Common myeloid progenitor, CD34-positive (primary cell): Measurements from ENCODE around the gene TSSK3.

ENCODE experiments used
- CTCF ChIA-PET: fragments of 350-600 bp; sonication (Branson Sonifier 250); formaldehyde crosslinking; loops from one replicate; lab custom pipeline; 2021; ENCODE audit warnings: antibody characterized with exemption; lab: Charles Lee
- POLR2A ChIA-PET: fragments of 350-600 bp; sonication (Branson Sonifier 250); formaldehyde crosslinking; loops from one replicate; lab custom pipeline; 2021; ENCODE audit warnings: antibody characterized with exemption; lab: Charles Lee
- DNase-seq, 3 donors: peaks; one replicate each; pipeline versions ENCODE4 v3.0.0 to v3.0.0-alpha.2; 2013
- H3K27ac ChIP-seq, 2 experiments: 1 replicate in 1 of 2; 2 replicates in 1 of 2; pipeline ENCODE4 v1.7.0; 2013; ENCODE audit warnings: inconsistent platforms in 2 of 2, low read length in 2 of 2, mild to moderate bottlenecking in 2 of 2, low read depth in 1 of 2, moderate library complexity in 1 of 2; ENCODE audit not compliant: severe bottlenecking in 2 of 2, insufficient read depth in 1 of 2, poor library complexity in 1 of 2
- H3K27me3 ChIP-seq, 5 experiments: replicated peaks in 2 of 5; 1 replicate in 3 of 5; 2 replicates in 2 of 5; pipeline versions ENCODE4 v1.6.1 to v1.7.0; 2013; ENCODE audit warnings: low read length in 4 of 5, mild to moderate bottlenecking in 2 of 5, moderate library complexity in 2 of 5, inconsistent platforms in 1 of 5; ENCODE audit not compliant: insufficient read depth in 5 of 5, control insufficient read depth in 4 of 5
- H3K36me3 ChIP-seq, 4 experiments: 1 replicate in 2 of 4; 2 replicates in 2 of 4; pipeline versions ENCODE4 v1.6.1 to v1.7.0; 2013; ENCODE audit warnings: low read length in 3 of 4, control low read depth in 1 of 4, mild to moderate bottlenecking in 1 of 4; ENCODE audit not compliant: control insufficient read depth in 4 of 4, insufficient read depth in 4 of 4
- H3K4me1 ChIP-seq, 4 experiments: 1 replicate in 3 of 4; 2 replicates in 1 of 4; pipeline versions ENCODE4 v1.6.1 to v1.7.1; 2013; ENCODE audit warnings: low read length in 3 of 4, mild to moderate bottlenecking in 3 of 4, control low read depth in 1 of 4, inconsistent platforms in 1 of 4, moderate library complexity in 1 of 4; ENCODE audit not compliant: control insufficient read depth in 4 of 4, insufficient read depth in 4 of 4; ENCODE audit errors: control extremely low read depth in 1 of 4
- H3K4me3 ChIP-seq, 7 experiments: 1 replicate in 4 of 7; 2 replicates in 3 of 7; pipeline versions ENCODE4 v1.5.1 to v1.7.0; 2013; ENCODE audit warnings: mild to moderate bottlenecking in 7 of 7, low read length in 6 of 7, moderate library complexity in 6 of 7, inconsistent platforms in 2 of 7, low read depth in 2 of 7, control low read depth in 1 of 7; ENCODE audit not compliant: insufficient read depth in 4 of 7, control insufficient read depth in 1 of 7; ENCODE audit errors: extremely low read depth in 1 of 7
- H3K9me3 ChIP-seq, 5 experiments: 1 replicate in 4 of 5; 2 replicates in 1 of 5; pipeline versions ENCODE4 v1.6.1 to v1.7.1; 2013; ENCODE audit warnings: low read length in 4 of 5, mild to moderate bottlenecking in 2 of 5, inconsistent platforms in 1 of 5, low read depth in 1 of 5, moderate library complexity in 1 of 5; ENCODE audit not compliant: control insufficient read depth in 4 of 5, insufficient read depth in 2 of 5; ENCODE audit errors: control extremely low read depth in 1 of 5
- WGBS: methylation state at CpG from one replicate; pipeline ENCODE4 v1.1.5; 2013; ENCODE audit not compliant: insufficient coverage; 5-methylcytosine and 5-hydroxymethylcytosine counted together

The TSSK3 gene

DNA sequence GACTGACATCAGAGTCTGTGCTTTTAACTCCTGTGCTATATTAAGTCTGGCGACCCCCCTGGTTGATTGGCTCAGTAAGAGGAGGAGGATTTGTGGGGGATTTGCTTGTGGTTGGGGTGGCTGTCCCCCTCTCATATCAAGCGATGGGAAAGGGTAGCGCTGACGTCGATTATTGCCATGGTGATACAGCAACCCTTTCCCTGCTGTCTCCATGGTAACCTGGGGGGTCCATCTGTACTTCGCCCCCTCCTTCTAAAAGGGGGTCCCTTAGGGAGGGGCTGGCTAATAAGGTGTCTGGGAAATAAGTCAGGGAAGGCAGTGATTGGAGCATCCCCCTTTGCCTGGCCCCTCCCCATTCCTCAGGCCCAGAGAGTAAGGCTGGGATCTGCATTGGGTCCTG is 4.7 kb upstream of the TSSK3 start:
- ChIA-PET POLR2A (no interaction called here), CTCF (interaction anchor here (1.0 to 2.1 kb wide), 2 partner anchors 9 to 20 kb away, joined by 3 to 9 read pairs; no protein-coding TSS in a partner anchor)
- peaks cover 0 to 13% (median 2%) of the 10 kb centered on the region in 5 experiments for H3K27me3 ChIP-seq

DNA sequence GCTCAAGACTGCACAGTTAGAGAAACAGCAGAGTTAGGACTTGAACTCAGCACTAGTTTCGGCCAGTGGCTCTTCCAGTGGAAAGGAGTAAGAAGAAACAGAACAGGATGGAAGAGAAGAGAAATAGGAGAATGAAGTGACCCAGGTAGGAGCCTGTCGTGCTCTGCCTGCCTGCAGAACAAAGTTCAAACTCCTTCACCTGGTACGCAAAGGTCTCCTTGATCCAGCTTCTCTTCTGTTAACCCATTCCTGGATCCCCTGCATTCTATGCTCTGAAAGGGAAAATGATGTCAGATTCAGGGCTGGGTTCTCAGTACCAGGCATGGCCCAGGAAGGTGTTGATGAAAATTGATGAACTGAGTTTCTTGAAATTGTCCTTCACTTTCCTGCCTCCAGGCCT is 3.9 kb upstream of the TSSK3 start:
- peaks cover 3 to 20% (median 17%) of the 10 kb centered on the region in 4 experiments for H3K4me1 ChIP-seq
- H3K27me3 ChIP-seq, result peaks cover 0 to 14% (median 2%) of the 10 kb centered on the region in 5 experiments
- ChIA-PET CTCF (interaction anchor here (1.0 to 2.1 kb wide), 2 partner anchors 8 to 21 kb away, joined by 3 to 9 read pairs; no protein-coding TSS in a partner anchor), POLR2A (no interaction called here)
- no peak overlapping the region for H3K27ac ChIP-seq
- H3K4me3 ChIP-seq, result no peak overlapping the region
- DNase-seq, result no peak
- no peaks in the 10 kb centered on the region for H3K9me3 ChIP-seq
- WGBS, result 100% methylated on average over 3 of the region's 3 CpGs
- peaks cover 0 to 4% (median 2%) of the 10 kb centered on the region in 4 experiments for H3K36me3 ChIP-seq

More for the DNA sequence above, 4.7 kb upstream of the TSSK3 start:
- H3K4me3 ChIP-seq, result no peak overlapping the region
- H3K27ac ChIP-seq, result no peak overlapping the region
- H3K36me3 ChIP-seq, result no peaks in the 10 kb centered on the region
- WGBS, result 88% methylated on average over 5 of the region's 6 CpGs
- peaks cover 3 to 26% (median 21%) of the 10 kb centered on the region in 4 experiments for H3K4me1 ChIP-seq
- no peak for DNase-seq
- H3K9me3 ChIP-seq, result no peaks in the 10 kb centered on the region

DNA sequence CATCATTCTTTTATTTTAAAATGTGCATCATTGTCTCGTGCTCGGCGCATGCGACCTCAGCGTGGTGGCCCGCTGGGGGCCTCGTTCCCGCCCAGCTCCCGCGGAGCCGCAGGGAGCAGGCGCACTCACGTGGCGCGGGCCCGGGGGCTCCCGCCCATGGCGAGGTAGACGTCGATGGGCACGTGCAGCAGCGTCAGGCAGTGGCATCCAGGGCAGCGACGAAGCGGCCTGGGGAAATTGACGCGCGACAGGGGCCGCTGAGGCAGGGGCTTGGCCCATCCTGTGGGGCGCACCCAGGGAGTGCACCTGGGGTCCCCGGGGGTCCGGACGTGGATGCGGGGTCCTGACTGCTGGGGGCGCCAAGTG is 1.0 kb upstream of the TSSK3 start:
- POLR2A ChIA-PET, result interaction anchor here (2.9 kb wide), 1 partner anchor 26 kb away, joined by 13 read pairs; the partner anchor contains the start of gene MARCKSL1
- Histone ChIP-seq H3K4me1 (peaks cover 3 to 18% (median 15%) of the 10 kb centered on the region in 4 experiments), H3K27ac (no peak overlapping the region), H3K27me3 (peaks cover 0 to 14% (median 2%) of the 10 kb centered on the region in 5 experiments), H3K9me3 (no peaks in the 10 kb centered on the region), H3K4me3 (no peak overlapping the region), H3K36me3 (peaks cover 2 to 22% (median 22%) of the 10 kb centered on the region in 4 experiments)
- 55% methylated on average over 12 of the region's 35 CpGs for WGBS
- CTCF ChIA-PET, result interaction anchor here (1.6 kb wide), 1 partner anchor 145 kb away, joined by 3 read pairs; no protein-coding TSS in a partner anchor
- DNase-seq, result peak in 1 of 3 donors; percentile 25

DNA sequence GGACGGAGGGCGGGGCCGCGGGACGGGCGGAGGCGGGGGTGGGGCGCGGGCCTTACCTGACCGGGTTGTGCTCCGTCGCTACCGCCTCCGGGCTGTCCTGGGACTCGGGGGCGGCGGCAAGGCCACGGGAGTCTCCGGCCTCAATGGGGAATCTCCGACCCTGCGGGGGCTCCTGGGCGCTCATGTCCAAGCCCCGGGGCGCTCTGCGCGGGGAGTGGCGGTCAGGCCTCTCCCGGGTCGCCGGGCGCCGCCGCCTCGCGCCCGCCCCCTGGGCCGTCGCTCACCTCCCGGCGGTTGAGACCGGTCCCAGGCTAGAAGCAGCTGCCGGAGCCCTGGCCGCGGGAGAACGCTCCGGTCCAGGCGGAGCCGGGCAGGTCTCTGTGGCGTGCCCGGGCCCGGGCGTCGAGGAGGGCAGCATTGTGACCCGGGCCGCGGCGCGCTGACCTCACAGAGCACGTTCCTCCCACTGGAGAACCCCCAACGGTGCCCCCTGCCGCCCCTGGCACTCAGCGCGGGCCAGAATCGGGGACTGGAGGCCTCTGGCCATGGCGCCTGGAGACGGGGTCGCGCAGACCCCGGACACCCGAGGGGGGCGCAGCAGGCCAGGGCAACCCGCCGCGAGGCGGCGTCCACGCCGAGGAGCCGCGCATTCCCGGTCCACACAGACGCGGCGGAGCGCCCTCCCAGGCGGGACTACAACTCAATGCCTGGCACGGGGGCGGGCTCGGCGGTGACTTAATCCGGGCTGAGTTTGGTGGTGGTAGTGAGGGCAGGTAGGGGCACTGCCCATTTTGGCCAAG is 465 bp upstream of the TSSK3 start:
- peaks cover 3 to 18% (median 15%) of the 10 kb centered on the region in 4 experiments for H3K4me1 ChIP-seq
- H3K4me3 ChIP-seq, result peak overlapping the region in 5 of 7 experiments; percentile 15 to 64 (median 54)
- CTCF ChIA-PET, result interaction anchor here (1.1 to 2.9 kb wide), 5 partner anchors 10 to 146 kb away, joined by 3 to 14 read pairs (median 3); partner anchors contain the start of gene MARCKSL1
- WGBS, result 4% methylated on average over 71 of the region's 91 CpGs
- POLR2A ChIA-PET, result interaction anchor here (1.9 to 2.9 kb wide), 2 partner anchors 11 to 27 kb away, joined by 7 to 13 read pairs; partner anchors contain the start of gene MARCKSL1
- H3K27ac ChIP-seq, result no peak overlapping the region
- peaks cover 2 to 28% (median 26%) of the 10 kb centered on the region in 4 experiments for H3K36me3 ChIP-seq
- peak; percentile 34 to 39 (median 34) for DNase-seq
- peaks cover 0 to 14% (median 2%) of the 10 kb centered on the region in 5 experiments for H3K27me3 ChIP-seq
- no peaks in the 10 kb centered on the region for H3K9me3 ChIP-seq

DNA sequence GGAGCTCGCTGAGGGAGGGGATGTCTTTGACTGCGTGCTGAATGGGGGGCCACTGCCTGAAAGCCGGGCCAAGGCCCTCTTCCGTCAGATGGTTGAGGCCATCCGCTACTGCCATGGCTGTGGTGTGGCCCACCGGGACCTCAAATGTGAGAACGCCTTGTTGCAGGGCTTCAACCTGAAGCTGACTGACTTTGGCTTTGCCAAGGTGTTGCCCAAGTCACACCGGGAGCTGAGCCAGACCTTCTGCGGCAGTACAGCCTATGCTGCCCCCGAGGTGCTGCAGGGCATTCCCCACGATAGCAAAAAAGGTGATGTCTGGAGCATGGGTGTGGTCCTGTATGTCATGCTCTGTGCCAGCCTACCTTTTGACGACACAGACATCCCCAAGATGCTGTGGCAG is 1.4 kb downstream of the TSSK3 start:
- Histone ChIP-seq H3K27me3 (peaks cover 0 to 14% (median 2%) of the 10 kb centered on the region in 5 experiments), H3K9me3 (no peaks in the 10 kb centered on the region), H3K36me3 (peaks cover 2 to 46% (median 42%) of the 10 kb centered on the region in 4 experiments), H3K4me1 (peaks cover 3 to 18% (median 15%) of the 10 kb centered on the region in 4 experiments), H3K4me3 (no peak overlapping the region), H3K27ac (no peak overlapping the region)
- ChIA-PET CTCF (interaction anchor here (0.8 to 2.9 kb wide), 6 partner anchors 9 to 148 kb away, joined by 3 to 14 read pairs (median 4); no protein-coding TSS in a partner anchor), POLR2A (interaction anchor here (1.9 kb wide), 1 partner anchor 9 kb away, joined by 7 read pairs; no protein-coding TSS in a partner anchor)
- WGBS, result 97% methylated on average over 11 of the region's 12 CpGs
- no peak for DNase-seq

DNA sequence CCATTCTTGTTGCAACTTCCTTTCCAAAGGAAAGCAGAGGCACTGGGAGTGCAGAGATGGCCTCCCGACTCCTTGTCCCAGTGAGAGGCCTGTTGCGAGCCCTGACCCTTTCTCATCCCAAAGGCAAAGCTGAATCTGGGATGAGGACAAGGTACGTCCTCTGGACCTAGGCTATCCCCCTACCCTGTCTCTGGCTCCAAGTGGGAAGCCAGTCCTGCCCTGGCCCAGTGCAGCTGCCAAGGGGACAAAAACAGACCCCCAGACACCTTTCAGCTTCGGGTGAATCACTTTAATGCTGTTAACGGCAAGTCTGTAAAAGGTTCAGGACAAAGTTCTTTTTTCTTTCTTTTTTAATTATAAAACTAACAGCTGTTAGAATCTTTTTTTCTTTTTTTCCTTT is 2.5 kb downstream of the TSSK3 start:
- Histone ChIP-seq H3K4me3 (no peak overlapping the region), H3K36me3 (peaks cover 2 to 55% (median 48%) of the 10 kb centered on the region in 4 experiments), H3K27me3 (peaks cover 0 to 14% (median 2%) of the 10 kb centered on the region in 5 experiments), H3K4me1 (peaks cover under 1 to 16% (median 13%) of the 10 kb centered on the region in 4 experiments), H3K9me3 (no peaks in the 10 kb centered on the region), H3K27ac (no peak overlapping the region)
- WGBS, result 100% methylated on average over 4 of the region's 5 CpGs
- CTCF ChIA-PET, result interaction anchor here (0.6 to 2.9 kb wide), 7 partner anchors 8 to 29 kb away, joined by 3 to 14 read pairs (median 3); partner anchors contain the start of gene MARCKSL1
- POLR2A ChIA-PET, result no interaction called here
- DNase-seq, result no peak
